HFF-Myc (cell line): ENCODE measurements around the gene HSD17B3.
"Not testable (repeated sequence)": the region's sequence is repeated elsewhere in the genome, so short reads cannot be mapped to it uniquely, and the experiment has no call there.

Experiments used
- DNase-seq: peaks from one replicate; pipeline ENCODE4 v3.0.0-alpha.2; 2011; ENCODE audit warnings: low read depth; ENCODE audit errors: extremely low read depth
- H3K4me3 ChIP-seq: replicated peaks from 2 replicates; pipeline ENCODE4 v1.5.1; 2011; ENCODE audit warnings: low read depth, mild to moderate bottlenecking, control low read depth, low read length
- TF ChIP-seq, protein P1 (sequence below): IDR thresholded peaks from 2 replicates; pipeline ENCODE4 v1.5.1; 2012; ENCODE audit warnings: mild to moderate bottlenecking, low read depth, low read length, control low read depth; ENCODE audit errors: missing control alignments

The HSD17B3 gene

DNA sequence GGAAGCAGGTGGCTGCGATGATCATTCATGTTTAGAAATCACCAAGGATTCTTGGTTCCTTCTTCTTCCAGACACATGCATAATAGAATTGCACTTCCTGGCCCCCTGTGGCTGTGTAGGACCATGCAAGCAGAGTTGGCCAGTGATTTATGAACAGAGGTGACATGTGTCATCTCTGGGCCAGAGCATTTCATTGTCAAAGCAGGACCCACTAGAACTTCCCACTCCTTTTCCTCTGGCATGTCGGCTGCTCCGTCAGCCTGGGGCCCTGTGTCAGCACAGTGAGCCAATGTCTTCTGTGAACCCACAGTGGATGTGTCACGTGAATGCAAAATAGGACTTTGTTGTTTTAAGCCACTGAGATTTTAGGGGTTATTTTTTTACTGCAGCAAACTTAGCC is 59.2 kb downstream of the HSD17B3 start:
- no peak for DNase-seq
- TF ChIP-seq, protein P1, sequence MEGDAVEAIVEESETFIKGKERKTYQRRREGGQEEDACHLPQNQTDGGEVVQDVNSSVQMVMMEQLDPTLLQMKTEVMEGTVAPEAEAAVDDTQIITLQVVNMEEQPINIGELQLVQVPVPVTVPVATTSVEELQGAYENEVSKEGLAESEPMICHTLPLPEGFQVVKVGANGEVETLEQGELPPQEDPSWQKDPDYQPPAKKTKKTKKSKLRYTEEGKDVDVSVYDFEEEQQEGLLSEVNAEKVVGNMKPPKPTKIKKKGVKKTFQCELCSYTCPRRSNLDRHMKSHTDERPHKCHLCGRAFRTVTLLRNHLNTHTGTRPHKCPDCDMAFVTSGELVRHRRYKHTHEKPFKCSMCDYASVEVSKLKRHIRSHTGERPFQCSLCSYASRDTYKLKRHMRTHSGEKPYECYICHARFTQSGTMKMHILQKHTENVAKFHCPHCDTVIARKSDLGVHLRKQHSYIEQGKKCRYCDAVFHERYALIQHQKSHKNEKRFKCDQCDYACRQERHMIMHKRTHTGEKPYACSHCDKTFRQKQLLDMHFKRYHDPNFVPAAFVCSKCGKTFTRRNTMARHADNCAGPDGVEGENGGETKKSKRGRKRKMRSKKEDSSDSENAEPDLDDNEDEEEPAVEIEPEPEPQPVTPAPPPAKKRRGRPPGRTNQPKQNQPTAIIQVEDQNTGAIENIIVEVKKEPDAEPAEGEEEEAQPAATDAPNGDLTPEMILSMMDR = no peak
- H3K4me3 ChIP-seq = no peak overlapping the region

DNA sequence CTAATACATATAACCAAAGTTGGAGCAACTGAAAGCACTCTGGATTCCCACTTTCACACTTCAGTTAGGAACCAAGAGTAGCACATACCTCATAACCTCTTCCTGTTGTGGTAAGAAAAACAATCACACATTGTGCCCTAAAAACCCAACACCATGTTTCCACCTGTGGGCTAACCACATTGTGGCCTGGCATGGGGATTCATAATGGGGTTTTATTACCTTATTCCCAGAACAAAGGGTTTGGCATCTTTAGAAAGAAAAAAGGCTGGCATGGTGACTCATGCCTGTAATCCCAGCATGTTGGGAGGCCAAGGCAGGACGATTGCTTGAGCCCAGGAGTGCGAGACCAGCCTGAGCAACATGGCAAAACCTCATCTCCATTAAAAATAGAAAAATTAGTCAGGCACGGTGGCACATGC is 60.6 kb downstream of the HSD17B3 start:
- TF ChIP-seq, protein P1 = no peak
- H3K4me3 ChIP-seq = no peak overlapping the region
- no peak for DNase-seq

DNA sequence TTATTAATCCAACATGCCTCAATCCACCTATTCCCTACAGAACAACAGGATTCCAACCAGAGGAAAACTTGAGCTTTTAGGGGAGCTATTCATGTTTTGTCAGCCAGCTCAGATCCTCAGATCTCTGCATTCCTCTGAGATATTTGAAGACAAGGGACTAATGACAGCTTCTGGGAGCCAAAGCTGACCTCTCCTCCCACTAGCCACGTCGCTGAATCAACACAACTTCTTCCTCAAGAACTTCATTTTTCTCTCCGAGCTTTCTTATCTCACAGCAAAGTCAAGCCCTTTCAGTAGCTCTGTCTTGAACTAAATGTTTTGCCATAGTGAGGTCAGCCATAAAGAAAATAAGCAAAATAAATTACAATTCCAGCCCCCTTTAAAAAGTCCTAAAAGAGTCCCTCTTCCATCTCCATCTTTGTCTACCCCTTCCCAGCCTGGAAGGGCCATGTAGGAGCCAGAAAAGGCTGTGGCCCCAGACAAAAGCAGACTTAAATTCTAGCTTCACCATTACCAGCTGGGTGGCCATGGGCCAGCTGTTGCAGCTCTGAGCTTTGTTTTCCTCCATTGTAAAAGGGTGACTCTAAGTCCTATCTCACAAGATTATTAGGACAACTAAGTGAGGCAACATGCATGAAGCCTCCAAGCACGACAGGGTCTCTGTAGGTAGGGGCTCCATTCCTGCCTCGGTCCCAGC is 65.0 kb downstream of the HSD17B3 start:
- DNase-seq = no peak
- TF ChIP-seq, protein P1 = no peak
- H3K4me3 ChIP-seq = no peak overlapping the region

DNA sequence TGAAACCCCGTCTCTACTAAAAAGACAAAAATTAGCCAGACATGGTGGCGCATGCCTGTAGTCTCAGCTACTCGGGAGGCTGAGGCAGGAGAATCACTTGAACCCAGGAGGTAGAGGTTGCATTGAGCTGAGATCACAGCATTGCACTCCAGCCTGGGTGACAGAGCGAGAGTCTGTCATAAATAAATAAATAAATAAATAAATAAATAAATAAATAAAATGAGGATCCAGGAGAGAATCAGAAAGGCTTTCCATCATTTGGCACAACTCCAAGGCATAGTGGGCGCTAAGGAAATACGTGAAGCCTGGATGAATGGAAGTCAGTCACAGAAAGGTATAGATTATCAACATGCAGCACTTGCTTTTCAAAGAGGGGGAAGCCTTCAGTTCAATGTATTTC is 65.6 kb downstream of the HSD17B3 start:
- H3K4me3 ChIP-seq, DNase-seq: not testable (repeated sequence)

DNA sequence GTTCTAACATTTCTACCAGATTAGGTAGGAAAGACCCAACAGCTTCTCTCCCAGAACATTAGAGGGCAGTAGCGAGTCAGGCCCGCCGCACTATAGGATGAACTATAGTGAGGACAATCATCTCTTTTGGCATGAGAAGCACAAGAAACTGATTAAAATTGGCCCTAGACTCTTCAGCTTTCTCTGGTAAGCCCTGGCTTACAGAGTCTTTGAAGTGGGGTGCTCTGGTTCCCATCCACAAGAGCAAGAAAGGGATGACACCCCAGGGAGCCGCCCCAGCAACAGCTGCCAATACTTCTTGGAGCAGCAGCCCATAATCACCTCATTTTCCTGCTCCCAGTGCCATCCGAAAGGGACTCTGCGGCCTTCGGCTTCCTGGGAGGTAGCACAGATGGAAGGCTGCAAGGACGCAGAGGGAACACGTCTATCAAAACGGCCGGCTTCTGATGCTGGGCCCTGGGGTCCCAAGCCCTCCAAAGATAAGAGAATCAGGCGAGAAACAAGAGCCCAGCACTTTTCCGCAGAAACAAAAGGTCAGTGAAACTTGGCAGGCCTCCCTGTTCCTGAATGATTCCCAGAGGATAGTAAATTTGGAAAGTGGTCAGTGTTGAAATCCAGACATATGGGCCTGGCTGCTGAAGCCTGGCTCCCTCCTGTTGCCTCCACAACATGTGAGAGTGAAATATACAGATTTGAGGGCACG is 69.3 kb downstream of the HSD17B3 start:
- no peak overlapping the region for H3K4me3 ChIP-seq
- TF ChIP-seq, protein P1 = peak; percentile 96
- no peak for DNase-seq

DNA sequence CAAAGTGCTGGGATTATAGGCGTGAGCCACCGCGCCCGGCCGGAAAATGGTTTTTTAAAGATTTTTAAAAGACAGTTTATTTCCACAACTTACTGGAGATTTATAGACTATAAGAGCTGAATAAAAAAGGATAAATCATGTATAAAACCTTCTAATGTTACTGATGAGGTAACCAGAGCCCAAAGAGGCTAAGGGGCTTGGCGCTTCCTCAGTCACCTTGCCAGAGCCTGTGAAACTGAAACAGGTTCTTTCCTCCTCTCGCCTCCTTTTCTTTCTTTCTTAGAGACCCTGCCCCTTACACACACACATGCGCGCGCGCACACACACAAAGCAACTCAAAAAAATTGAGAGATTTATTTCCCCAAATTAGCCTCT is 69.8 kb downstream of the HSD17B3 start:
- no peak overlapping the region for H3K4me3 ChIP-seq
- no peak for DNase-seq
- TF ChIP-seq, protein P1 = no peak

DNA sequence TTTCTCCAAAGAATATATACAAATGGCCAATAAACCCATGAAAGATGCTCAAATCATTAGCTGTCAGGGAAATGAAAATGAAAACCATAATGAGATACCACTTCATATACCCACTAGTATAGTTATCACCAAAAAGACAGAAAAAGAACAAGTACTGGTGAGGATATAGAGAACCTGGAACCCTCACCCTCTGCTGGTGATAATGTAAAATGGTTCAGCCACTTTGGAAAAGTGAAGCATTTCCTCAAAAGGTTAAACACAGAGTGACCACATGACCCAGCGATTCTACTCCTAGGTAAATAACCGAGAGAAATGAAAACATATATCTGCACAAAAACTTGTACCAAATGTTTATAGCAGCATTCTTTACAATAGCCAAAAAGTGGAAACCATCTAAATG is 72.0 kb downstream of the HSD17B3 start:
- H3K4me3 ChIP-seq = no peak overlapping the region
- DNase-seq = no peak
- TF ChIP-seq, protein P1 = peak; percentile 4
